H1 (cell line): Measurements from ENCODE around the gene UGT2B17. TPM values are rescaled to one million over a fixed set of nuclear protein-coding genes. Genes with fewer than 3 reads are reported as not detected.

Experiments used
- CTCF ChIA-PET: fragments of 300-600 bp; sonication (Branson Sonifier 250); formaldehyde crosslinking; loops from one replicate; lab custom pipeline; 2021; ENCODE audit not compliant: partially characterized antibody; lab: Charles Lee
- POLR2A ChIA-PET: fragments of 300-600 bp; sonication (Branson Sonifier 250); formaldehyde crosslinking; loops from one replicate; lab custom pipeline; 2021; ENCODE audit warnings: inconsistent platforms; ENCODE audit not compliant: partially characterized antibody; lab: Charles Lee
- DNase-seq, 2 experiments: peaks; one replicate each; pipeline versions ENCODE4 v3.0.0 to v3.0.0-alpha.2; 2010 to 2022; ENCODE audit warnings: low spot score in 2 of 2, low read depth in 1 of 2, mixed read lengths in 1 of 2
- FAIRE-seq: peaks from 2 replicates; lab custom pipeline; 2011; peaks lifted over from hg19 to GRCh38; lab: Jason Lieb, UNC
- H2AFZ ChIP-seq: 2 replicates; pipeline ENCODE4 v1.8.1; 2012; ENCODE audit warnings: low read length, inconsistent platforms
- H2AK5ac ChIP-seq: 2 replicates; pipeline ENCODE4 v1.6.1; 2013; ENCODE audit warnings: low read depth, low read length
- H2BK120ac ChIP-seq: replicated peaks from 2 replicates; pipeline ENCODE3; 2013; ENCODE audit warnings: low read depth, low read length, inconsistent platforms
- H2BK12ac ChIP-seq: 2 replicates; pipeline ENCODE4 v1.6.1; 2013; ENCODE audit warnings: low read depth, low read length
- H2BK15ac ChIP-seq: 2 replicates; pipeline ENCODE4 v1.6.1; 2013; ENCODE audit warnings: low read length
- H2BK20ac ChIP-seq: 2 replicates; pipeline ENCODE4 v1.6.1; 2013; ENCODE audit warnings: low read length
- H2BK5ac ChIP-seq: 2 replicates; pipeline ENCODE4 v1.6.1; 2013; ENCODE audit warnings: low read depth, low read length
- H3K14ac ChIP-seq: 2 replicates; pipeline ENCODE4 v1.6.1; 2013; ENCODE audit warnings: inconsistent platforms; ENCODE audit not compliant: insufficient read length
- H3K18ac ChIP-seq: 2 replicates; pipeline ENCODE4 v1.6.1; 2013; ENCODE audit warnings: low read length; ENCODE audit errors: extremely low read depth
- H3K23ac ChIP-seq: 2 replicates; pipeline ENCODE4 v1.6.1; 2013; ENCODE audit warnings: inconsistent platforms; ENCODE audit not compliant: insufficient read length
- H3K23me2 ChIP-seq: 2 replicates; pipeline ENCODE4 v1.6.1; 2013; ENCODE audit warnings: low read depth, low read length
- H3K27ac ChIP-seq: 2 replicates; pipeline ENCODE4 v1.6.1; 2011; ENCODE audit warnings: low read depth, low read length, inconsistent platforms
- H3K27me3 ChIP-seq, 4 experiments: replicated peaks in 1 of 4; 1 replicate in 1 of 4; 2 replicates in 3 of 4; pipeline versions ENCODE4 v1.6.1 to v1.8.1; 2011 to 2013; ENCODE audit warnings: low read length in 3 of 4, mild to moderate bottlenecking in 3 of 4, inconsistent platforms in 2 of 4, mixed read lengths in 2 of 4, moderate library complexity in 1 of 4; ENCODE audit not compliant: control insufficient read depth in 3 of 4, insufficient read depth in 3 of 4; ENCODE audit errors: extremely low read depth in 1 of 4
- H3K36me3 ChIP-seq, 4 experiments: 2 replicates each; pipeline versions ENCODE4 v1.6.1 to v1.8.1; 2011 to 2013; ENCODE audit warnings: mild to moderate bottlenecking in 4 of 4, low read length in 3 of 4, moderate library complexity in 2 of 4, control low read depth in 1 of 4, inconsistent platforms in 1 of 4; ENCODE audit not compliant: insufficient read depth in 4 of 4, control insufficient read depth in 2 of 4
- H3K4ac ChIP-seq: replicated peaks from 2 replicates; pipeline ENCODE3; 2013; ENCODE audit warnings: low read length, low read depth, mixed read lengths, inconsistent platforms; ENCODE audit not compliant: insufficient read length
- H3K4me1 ChIP-seq, 4 experiments: replicated peaks in 1 of 4; 1 replicate in 1 of 4; 2 replicates in 3 of 4; pipeline versions ENCODE4 v1.6.1 to v1.8.1; 2011 to 2013; ENCODE audit warnings: low read length in 3 of 4, inconsistent platforms in 2 of 4, mixed read lengths in 1 of 4; ENCODE audit not compliant: insufficient read depth in 4 of 4, control insufficient read depth in 3 of 4
- H3K4me2 ChIP-seq, 2 experiments: 2 replicates each; pipeline versions ENCODE4 v1.6.1 to v1.8.1; 2011 to 2013; ENCODE audit warnings: low read depth in 2 of 2, low read length in 2 of 2, control low read depth in 1 of 2, inconsistent platforms in 1 of 2, mild to moderate bottlenecking in 1 of 2; ENCODE audit not compliant: insufficient read depth in 1 of 2
- H3K4me3 ChIP-seq, 4 experiments: fragments of 200-600, 300-600 bp in 1 of 4; sonication (generic), shearing (Covaris generic), sonication (Bioruptor Twin) in 1 of 4; 2 replicates each; pipeline versions ENCODE4 v1.5.1 to v1.8.1; 2011 to 2016; ENCODE audit warnings: low read length in 4 of 4, low read depth in 3 of 4, control low read depth in 2 of 4, inconsistent platforms in 2 of 4, mild to moderate bottlenecking in 2 of 4, mixed read lengths in 1 of 4, moderate library complexity in 1 of 4; ENCODE audit not compliant: insufficient read depth in 2 of 4; ENCODE audit errors: extremely low read depth in 1 of 4
- H3K56ac ChIP-seq: replicated peaks from 2 replicates; pipeline ENCODE3; 2013; ENCODE audit warnings: low read depth, mild to moderate bottlenecking, mixed read lengths, low read length, inconsistent platforms; ENCODE audit not compliant: insufficient read length
- H3K79me1 ChIP-seq: 2 replicates; pipeline ENCODE4 v1.6.1; 2013; ENCODE audit warnings: low read depth, low read length, control low read depth
- H3K79me2 ChIP-seq, 2 experiments: 2 replicates each; pipeline versions ENCODE4 v1.6.1 to v1.8.1; 2012 to 2013; ENCODE audit warnings: low read length in 2 of 2, mild to moderate bottlenecking in 2 of 2, inconsistent platforms in 1 of 2; ENCODE audit not compliant: insufficient read depth in 2 of 2, control insufficient read depth in 1 of 2
- H3K9ac ChIP-seq, 4 experiments: replicated peaks in 1 of 4; 1 replicate in 1 of 4; 2 replicates in 3 of 4; pipeline versions ENCODE4 v1.6.1 to v1.8.1; 2011 to 2013; ENCODE audit warnings: low read depth in 3 of 4, low read length in 3 of 4, control low read depth in 2 of 4, mild to moderate bottlenecking in 2 of 4, moderate library complexity in 2 of 4, inconsistent platforms in 1 of 4; ENCODE audit errors: extremely low read depth in 1 of 4
- H3K9me3 ChIP-seq, 2 experiments: 2 replicates each; pipeline versions ENCODE4 v1.6.1 to v1.8.1; 2012 to 2013; ENCODE audit warnings: mild to moderate bottlenecking in 2 of 2, moderate library complexity in 2 of 2, control low read depth in 1 of 2, inconsistent platforms in 1 of 2, low read depth in 1 of 2, low read length in 1 of 2, mixed read lengths in 1 of 2; ENCODE audit not compliant: insufficient read depth in 2 of 2
- H4K20me1 ChIP-seq, 2 experiments: replicated peaks in 1 of 2; 2 replicates each; pipeline versions ENCODE3 to v1.8.1; 2011 to 2013; ENCODE audit warnings: inconsistent platforms in 2 of 2, low read length in 2 of 2, mild to moderate bottlenecking in 1 of 2; ENCODE audit not compliant: insufficient read depth in 2 of 2, control insufficient read depth in 1 of 2
- H4K5ac ChIP-seq: 2 replicates; pipeline ENCODE4 v1.6.1; 2013; ENCODE audit warnings: low read length, low read depth, mixed read lengths, inconsistent platforms; ENCODE audit not compliant: insufficient read length
- H4K8ac ChIP-seq: 2 replicates; pipeline ENCODE4 v1.8.0; 2013; ENCODE audit warnings: mild to moderate bottlenecking, moderate library complexity, low read length, inconsistent platforms; ENCODE audit not compliant: insufficient read depth; ENCODE audit errors: extremely low read depth
- H4K91ac ChIP-seq: replicated peaks from 2 replicates; pipeline ENCODE3; 2013; ENCODE audit warnings: low read length, mixed read lengths, inconsistent platforms; ENCODE audit not compliant: insufficient read length
- CEBPB ChIP-seq: IDR thresholded peaks from 2 replicates; pipeline ENCODE4 v1.6.1; 2012; ENCODE audit warnings: low read depth, low read length
- CREB1 ChIP-seq: IDR thresholded peaks from 2 replicates; pipeline ENCODE4 v1.6.1; 2012; ENCODE audit warnings: inconsistent platforms
- EGR1 ChIP-seq: IDR thresholded peaks from 2 replicates; pipeline ENCODE4 v1.6.1; 2011; ENCODE audit warnings: low read depth, low read length, borderline replicate concordance
- EP300 ChIP-seq, 2 experiments: IDR thresholded peaks; 1 replicate in 1 of 2; 2 replicates in 1 of 2; pipeline ENCODE4 v1.6.1; 2011 to 2012; ENCODE audit warnings: low read depth in 2 of 2, low read length in 2 of 2, mild to moderate bottlenecking in 2 of 2, borderline replicate concordance in 1 of 2, inconsistent platforms in 1 of 2, moderate library complexity in 1 of 2
- FOSL1 ChIP-seq: IDR thresholded peaks from 2 replicates; pipeline ENCODE4 v1.6.1; 2011; ENCODE audit warnings: mild to moderate bottlenecking, low read depth, low read length, moderate library complexity; ENCODE audit not compliant: insufficient read depth
- HDAC6 ChIP-seq: IDR thresholded peaks from one replicate; pipeline ENCODE4 v1.7.1; 2012; ENCODE audit warnings: low read depth, mild to moderate bottlenecking, inconsistent platforms, low read length, moderate library complexity
- KDM5A ChIP-seq: fragments of 200-600 bp; IDR thresholded peaks from 2 replicates; pipeline ENCODE4 v1.7.1; 2012; ENCODE audit warnings: mild to moderate bottlenecking, low read length, inconsistent platforms, mixed read lengths
- MAFK ChIP-seq: IDR thresholded peaks from 2 replicates; pipeline ENCODE4 v1.6.1; 2012; ENCODE audit warnings: low read depth, mild to moderate bottlenecking, improper control_type of control experiment, low read length
- WGBS, 2 experiments: shearing (Covaris generic) in 1 of 2; methylation state at CpG; one replicate each; pipeline versions ENCODE4 v1.1.6 to v1.1.7; 2013 to 2015; ENCODE audit warnings: low lambda C conversion rate in 2 of 2, mixed read lengths in 2 of 2, inconsistent platforms in 1 of 2, low coverage in 1 of 2, missing lambda C conversion rate in 1 of 2; ENCODE audit not compliant: insufficient replicate concordance in 2 of 2, insufficient coverage in 1 of 2, insufficient read length in 1 of 2; ENCODE audit errors: extremely low coverage in 1 of 2, missing lambda C conversion rate in 1 of 2; 5-methylcytosine and 5-hydroxymethylcytosine counted together
- polyA plus RNA-seq, 7 experiments: library from polyadenylated mRNA; depleted of rRNA in 3 of 7; stranded (reverse) in 5 of 7; unstranded in 2 of 7; fragments of >200 nt in 5 of 7; fragments of 200-250 nt in 2 of 7; gene quantifications; 1 replicate in 5 of 7; 2 replicates in 1 of 7; 4 replicates in 1 of 7; pipeline versions ENCODE4 v1.2.1 to v1.2.3, GENCODE V29; 2011 to 2013; ENCODE audit warnings: missing spikeins in 2 of 7, mixed read lengths in 2 of 7
- total RNA-seq: library from RNA; stranded (reverse); fragmentation: NEBNext Ultra II Directional; extraction: Animal tissue kit (Norgen Biotek cat#: 25700); gene quantifications from 2 replicates; pipeline ENCODE4 v1.2.1, GENCODE V29; 2021
- TF ChIP-seq, protein P1 (sequence below): IDR thresholded peaks from 2 replicates; pipeline ENCODE4 v1.6.1; 2012; ENCODE audit warnings: inconsistent platforms
- TF ChIP-seq, protein P2 (sequence below), 3 experiments: IDR thresholded peaks; 1 replicate in 2 of 3; 2 replicates in 1 of 3; pipeline versions ENCODE4 v1.5.1 to v1.6.1; 2011; ENCODE audit warnings: low read length in 3 of 3, mild to moderate bottlenecking in 3 of 3, inconsistent platforms in 2 of 3, low read depth in 1 of 3, moderate library complexity in 1 of 3; ENCODE audit not compliant: insufficient read depth in 1 of 3; ENCODE audit errors: control extremely low read depth in 1 of 3
- TF ChIP-seq, protein P3 (sequence below): IDR thresholded peaks from 2 replicates; pipeline ENCODE4 v1.6.1; 2011; ENCODE audit warnings: low read length, improper control_type of control experiment

Gene UGT2B17
- total and polyA plus RNA-seq, 2 of the 8 experiments (the other 6 are each of a cell fraction or from before 2014, with no cell fraction given), result not detected

DNA sequence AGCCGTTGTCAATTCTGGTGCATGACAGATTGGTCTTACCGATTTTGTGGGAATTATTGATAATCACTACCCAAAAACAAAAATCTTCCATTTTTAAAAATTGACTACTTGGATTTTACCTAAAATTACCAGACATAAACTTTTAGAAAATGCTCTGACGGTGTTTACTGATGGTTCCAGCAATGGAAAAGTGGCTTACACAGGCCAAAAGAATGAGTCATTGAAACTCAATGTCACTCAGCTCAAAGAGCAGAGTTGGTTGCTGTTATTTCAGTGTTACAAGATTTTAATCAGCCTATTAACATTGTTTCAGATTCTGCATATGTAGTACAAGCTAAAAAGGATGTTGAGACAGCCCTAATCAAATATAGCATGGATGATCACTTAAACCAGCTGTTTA lies 23.0 kb upstream of the UGT2B17 start:
- Histone ChIP-seq H2BK12ac (no peak overlapping the region), H3K56ac (no peak overlapping the region), H2BK120ac (no peak overlapping the region), H4K91ac (no peak overlapping the region), H3K4me2 (no peak overlapping the region), H3K4me3 (no peak overlapping the region), H3K9ac (no peak overlapping the region), H3K4ac (no peak overlapping the region), H2BK20ac (no peak overlapping the region), H4K8ac (no peak overlapping the region), H3K23ac (no peak overlapping the region), H4K20me1 (no peaks in the 10 kb centered on the region), H2AFZ (no peak overlapping the region), H3K79me1 (no peaks in the 10 kb centered on the region), H4K5ac (no peak overlapping the region), H2BK15ac (no peak overlapping the region), H3K27me3 (no peaks in the 10 kb centered on the region), H3K27ac (no peak overlapping the region), H3K18ac (no peak overlapping the region), H3K14ac (no peak overlapping the region), H3K9me3 (0 out of 4 replicates have a peak, but pooled peaks cover 0 to 3% of the 10 kb centered on the region in 2 experiments), H3K36me3 (no peaks in the 10 kb centered on the region), H2BK5ac (no peak overlapping the region), H3K4me1 (no peaks in the 10 kb centered on the region), H2AK5ac (no peak overlapping the region), H3K79me2 (no peaks in the 10 kb centered on the region), H3K23me2 (no peaks in the 10 kb centered on the region)
- CTCF ChIA-PET, result no interaction called here
- POLR2A ChIA-PET, result no interaction called here
- FAIRE-seq (no peak), DNase-seq (no peak)
- 90% methylated on average over 3 of the region's 3 CpGs; no CpG with 5 or more reads in 1 of the 2 experiments for WGBS, 2 experiments
- TF ChIP-seq, protein P1, sequence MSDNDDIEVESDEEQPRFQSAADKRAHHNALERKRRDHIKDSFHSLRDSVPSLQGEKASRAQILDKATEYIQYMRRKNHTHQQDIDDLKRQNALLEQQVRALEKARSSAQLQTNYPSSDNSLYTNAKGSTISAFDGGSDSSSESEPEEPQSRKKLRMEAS, result no peak
- TF ChIP-seq CREB1, result no peak
- no peak for TF ChIP-seq KDM5A
- no peak for TF ChIP-seq CEBPB
- no peak for TF ChIP-seq EGR1
- no peak for TF ChIP-seq MAFK
- no peak for TF ChIP-seq EP300 (IDR thresholded peaks at IDR 0.05; ENCODE audit: borderline replicate concordance in 1 of 2, low read depth in 2 of 2, low read length in 2 of 2)
- TF ChIP-seq FOSL1, result no peak
- TF ChIP-seq, protein P2, sequence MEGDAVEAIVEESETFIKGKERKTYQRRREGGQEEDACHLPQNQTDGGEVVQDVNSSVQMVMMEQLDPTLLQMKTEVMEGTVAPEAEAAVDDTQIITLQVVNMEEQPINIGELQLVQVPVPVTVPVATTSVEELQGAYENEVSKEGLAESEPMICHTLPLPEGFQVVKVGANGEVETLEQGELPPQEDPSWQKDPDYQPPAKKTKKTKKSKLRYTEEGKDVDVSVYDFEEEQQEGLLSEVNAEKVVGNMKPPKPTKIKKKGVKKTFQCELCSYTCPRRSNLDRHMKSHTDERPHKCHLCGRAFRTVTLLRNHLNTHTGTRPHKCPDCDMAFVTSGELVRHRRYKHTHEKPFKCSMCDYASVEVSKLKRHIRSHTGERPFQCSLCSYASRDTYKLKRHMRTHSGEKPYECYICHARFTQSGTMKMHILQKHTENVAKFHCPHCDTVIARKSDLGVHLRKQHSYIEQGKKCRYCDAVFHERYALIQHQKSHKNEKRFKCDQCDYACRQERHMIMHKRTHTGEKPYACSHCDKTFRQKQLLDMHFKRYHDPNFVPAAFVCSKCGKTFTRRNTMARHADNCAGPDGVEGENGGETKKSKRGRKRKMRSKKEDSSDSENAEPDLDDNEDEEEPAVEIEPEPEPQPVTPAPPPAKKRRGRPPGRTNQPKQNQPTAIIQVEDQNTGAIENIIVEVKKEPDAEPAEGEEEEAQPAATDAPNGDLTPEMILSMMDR (IDR thresholded peaks at IDR 0.05; ENCODE audit: control extremely low read depth in 1 of 3, insufficient read depth in 1 of 3, low read depth in 1 of 3, low read length in 3 of 3), result no peak
- no peak for TF ChIP-seq HDAC6
- TF ChIP-seq, protein P3, sequence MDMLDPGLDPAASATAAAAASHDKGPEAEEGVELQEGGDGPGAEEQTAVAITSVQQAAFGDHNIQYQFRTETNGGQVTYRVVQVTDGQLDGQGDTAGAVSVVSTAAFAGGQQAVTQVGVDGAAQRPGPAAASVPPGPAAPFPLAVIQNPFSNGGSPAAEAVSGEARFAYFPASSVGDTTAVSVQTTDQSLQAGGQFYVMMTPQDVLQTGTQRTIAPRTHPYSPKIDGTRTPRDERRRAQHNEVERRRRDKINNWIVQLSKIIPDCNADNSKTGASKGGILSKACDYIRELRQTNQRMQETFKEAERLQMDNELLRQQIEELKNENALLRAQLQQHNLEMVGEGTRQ, result no peak
